Measurements from ENCODE around the gene PCED1B. TPM values are rescaled to one million over a fixed set of nuclear protein-coding genes. Genes with fewer than 3 reads are reported as not detected.
A peak's percentile ranks its signal among the peaks of the same experiment; 100 is the strongest.

Gene PCED1B
- total and polyA plus RNA-seq, 2 experiments from 2014 or later: 3.6 to 6.6 TPM

- no peaks in the 10 kb centered on the region for H3K9me3 ChIP-seq (ENCODE audit: low read depth)
- peak; percentile 37 for DNase-seq (ENCODE audit: low spot score)
Measured at GRCh38 chr12:47033081-47033480, 46.3 kb upstream of the PCED1B start.

GRCh38 chr12:47033789-47034555 is 45.4 kb upstream of the PCED1B start:
- Histone ChIP-seq H3K4me3 (no peak overlapping the region), H2AFZ (peak overlapping the region; percentile 5), H3K9me2 (replicated peaks; ENCODE audit: insufficient read depth) (no peaks in the 10 kb centered on the region), H3K79me2 (no peaks in the 10 kb centered on the region), H3K36me3 (replicated peaks; ENCODE audit: insufficient read depth, low read depth) (no peaks in the 10 kb centered on the region), H3K9me3 (ENCODE audit: low read depth) (no peaks in the 10 kb centered on the region), H3K27ac (peak overlapping the region; percentile 40), H3K27me3 (no peaks in the 10 kb centered on the region), H3K4me1 (ENCODE audit: insufficient read depth) (peaks cover 34% of the 10 kb centered on the region), H3K4me2 (peak overlapping the region; percentile 29), H4K20me1 (ENCODE audit: insufficient read depth, poor library complexity, severe bottlenecking) (no peaks in the 10 kb centered on the region)
- TF ChIP-seq EZH2 (IDR thresholded peaks at IDR 0.05; ENCODE audit: borderline replicate concordance) (no peak), EZH2phosphoT487 (IDR thresholded peaks at IDR 0.05; ENCODE audit: low read depth, severe bottlenecking, unreplicated experiment) (no peak), CTCF (IDR thresholded peaks at IDR 0.05; ENCODE audit: poor library complexity) (no peak)
- peak; percentile 16 for DNase-seq (ENCODE audit: low spot score)
- WGBS (ENCODE audit: low lambda C conversion rate, missing lambda C conversion rate): 59% methylated on average over 5 of the region's 5 CpGs

More at GRCh38 chr12:47033081-47033480, 46.3 kb upstream of the PCED1B start:
- H3K9me2 ChIP-seq (replicated peaks; ENCODE audit: insufficient read depth): no peaks in the 10 kb centered on the region
- H3K4me3 ChIP-seq: no peak overlapping the region
- WGBS (ENCODE audit: low lambda C conversion rate, missing lambda C conversion rate): 52% methylated on average over 5 of the region's 5 CpGs
- peaks cover 34% of the 10 kb centered on the region for H3K4me1 ChIP-seq (ENCODE audit: insufficient read depth)
- H3K36me3 ChIP-seq (replicated peaks; ENCODE audit: insufficient read depth, low read depth): no peaks in the 10 kb centered on the region
- H3K27ac ChIP-seq: peak overlapping the region; percentile 40
- no peak for TF ChIP-seq EZH2phosphoT487 (IDR thresholded peaks at IDR 0.05; ENCODE audit: low read depth, severe bottlenecking, unreplicated experiment)
- TF ChIP-seq CTCF (IDR thresholded peaks at IDR 0.05; ENCODE audit: poor library complexity): no peak
- no peak for TF ChIP-seq EZH2 (IDR thresholded peaks at IDR 0.05; ENCODE audit: borderline replicate concordance)
- H2AFZ ChIP-seq: no peak overlapping the region
- no peaks in the 10 kb centered on the region for H4K20me1 ChIP-seq (ENCODE audit: insufficient read depth, poor library complexity, severe bottlenecking)
- H3K4me2 ChIP-seq: peak overlapping the region; percentile 29
- H3K27me3 ChIP-seq: no peaks in the 10 kb centered on the region
- no peaks in the 10 kb centered on the region for H3K79me2 ChIP-seq

- Histone ChIP-seq H3K4me3 (no peak overlapping the region), H4K20me1 (ENCODE audit: insufficient read depth, poor library complexity, severe bottlenecking) (no peaks in the 10 kb centered on the region), H3K4me1 (ENCODE audit: insufficient read depth) (peaks cover 34% of the 10 kb centered on the region), H3K4me2 (no peak overlapping the region), H3K79me2 (no peaks in the 10 kb centered on the region), H2AFZ (no peak overlapping the region), H3K9me3 (ENCODE audit: low read depth) (no peaks in the 10 kb centered on the region), H3K27ac (peak overlapping the region; percentile 40), H3K27me3 (no peaks in the 10 kb centered on the region), H3K36me3 (replicated peaks; ENCODE audit: insufficient read depth, low read depth) (no peaks in the 10 kb centered on the region), H3K9me2 (replicated peaks; ENCODE audit: insufficient read depth) (no peaks in the 10 kb centered on the region)
- 84% methylated on average over 2 of the region's 2 CpGs for WGBS (ENCODE audit: low lambda C conversion rate, missing lambda C conversion rate)
- DNase-seq (ENCODE audit: low spot score): no peak
- TF ChIP-seq EZH2phosphoT487 (IDR thresholded peaks at IDR 0.05; ENCODE audit: low read depth, severe bottlenecking, unreplicated experiment): no peak
- TF ChIP-seq EZH2 (IDR thresholded peaks at IDR 0.05; ENCODE audit: borderline replicate concordance): no peak
- TF ChIP-seq CTCF (IDR thresholded peaks at IDR 0.05; ENCODE audit: poor library complexity): no peak
Measured at GRCh38 chr12:47034661-47035060, 44.8 kb upstream of the PCED1B start.
